Mucosa of stomach (tissue), 1 donor: Measurements from ENCODE around the gene FAM163B.

Source experiments
- H3K27me3 ChIP-seq: one replicate; pipeline ENCODE4 v1.7.0; 2013; ENCODE audit warnings: mild to moderate bottlenecking, low read length; ENCODE audit not compliant: control insufficient read depth, insufficient read depth
- H3K36me3 ChIP-seq: one replicate; pipeline ENCODE4 v1.7.0; 2013; ENCODE audit warnings: low read length; ENCODE audit not compliant: control insufficient read depth, insufficient read depth
- H3K4me1 ChIP-seq: one replicate; pipeline ENCODE4 v1.7.0; 2013; ENCODE audit warnings: mild to moderate bottlenecking, low read length; ENCODE audit not compliant: control insufficient read depth, insufficient read depth
- H3K4me3 ChIP-seq: one replicate; pipeline ENCODE4 v1.7.0; 2013; ENCODE audit warnings: low read length
- H3K9ac ChIP-seq: one replicate; pipeline ENCODE4 v1.7.0; 2013; ENCODE audit warnings: mild to moderate bottlenecking, low read length, moderate library complexity
- H3K9me3 ChIP-seq: one replicate; pipeline ENCODE4 v1.7.0; 2013; ENCODE audit warnings: mild to moderate bottlenecking, low read length, moderate library complexity; ENCODE audit not compliant: control insufficient read depth
- donor health status: Pancreatic carcinoma.

FAM163B gene

GRCh38 chr9:133645021-133645765, 36.0 kb upstream of the FAM163B start:
- Histone ChIP-seq H3K27me3 (peaks cover 7% of the 10 kb centered on the region), H3K9ac (no peak overlapping the region), H3K9me3 (no peaks in the 10 kb centered on the region), H3K4me3 (no peak overlapping the region), H3K36me3 (no peaks in the 10 kb centered on the region), H3K4me1 (no peaks in the 10 kb centered on the region)

- H3K36me3 ChIP-seq, result no peaks in the 10 kb centered on the region
- peaks cover 4% of the 10 kb centered on the region for H3K27me3 ChIP-seq
- H3K4me3 ChIP-seq, result no peak overlapping the region
- no peaks in the 10 kb centered on the region for H3K4me1 ChIP-seq
- no peak overlapping the region for H3K9ac ChIP-seq
- H3K9me3 ChIP-seq, result no peaks in the 10 kb centered on the region
These were observed 35.0 kb upstream of the FAM163B start for GRCh38 chr9:133643978-133644760.

DNA sequence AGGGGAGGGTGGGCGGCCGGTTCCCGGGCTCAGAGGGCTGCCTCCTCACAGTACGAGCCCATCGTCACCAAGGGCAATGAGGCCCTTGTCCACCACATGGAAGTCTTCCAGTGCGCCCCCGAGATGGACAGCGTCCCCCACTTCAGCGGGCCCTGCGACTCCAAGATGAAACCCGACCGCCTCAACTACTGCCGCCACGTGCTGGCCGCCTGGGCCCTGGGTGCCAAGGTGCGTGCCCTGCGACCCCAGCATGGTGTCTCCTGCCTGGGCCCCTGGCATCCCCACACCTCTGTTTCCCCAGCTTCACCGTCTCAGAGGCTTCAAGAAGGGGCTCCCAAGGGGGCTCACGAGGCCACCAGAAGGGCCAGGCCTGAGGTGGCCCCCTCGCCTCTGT, 34.2 kb upstream of the FAM163B start:
- peaks cover 3% of the 10 kb centered on the region for H3K27me3 ChIP-seq

GRCh38 chr9:133642708-133643361, 33.6 kb upstream of the FAM163B start:
- Histone ChIP-seq H3K36me3 (no peaks in the 10 kb centered on the region), H3K9ac (no peak overlapping the region), H3K9me3 (no peaks in the 10 kb centered on the region), H3K27me3 (peaks cover 3% of the 10 kb centered on the region), H3K4me3 (no peak overlapping the region), H3K4me1 (no peaks in the 10 kb centered on the region)

More for the DNA sequence above, 34.2 kb upstream of the FAM163B start:
- Histone ChIP-seq H3K9ac (no peak overlapping the region), H3K4me1 (no peaks in the 10 kb centered on the region), H3K4me3 (no peak overlapping the region), H3K36me3 (no peaks in the 10 kb centered on the region), H3K9me3 (no peaks in the 10 kb centered on the region)

DNA sequence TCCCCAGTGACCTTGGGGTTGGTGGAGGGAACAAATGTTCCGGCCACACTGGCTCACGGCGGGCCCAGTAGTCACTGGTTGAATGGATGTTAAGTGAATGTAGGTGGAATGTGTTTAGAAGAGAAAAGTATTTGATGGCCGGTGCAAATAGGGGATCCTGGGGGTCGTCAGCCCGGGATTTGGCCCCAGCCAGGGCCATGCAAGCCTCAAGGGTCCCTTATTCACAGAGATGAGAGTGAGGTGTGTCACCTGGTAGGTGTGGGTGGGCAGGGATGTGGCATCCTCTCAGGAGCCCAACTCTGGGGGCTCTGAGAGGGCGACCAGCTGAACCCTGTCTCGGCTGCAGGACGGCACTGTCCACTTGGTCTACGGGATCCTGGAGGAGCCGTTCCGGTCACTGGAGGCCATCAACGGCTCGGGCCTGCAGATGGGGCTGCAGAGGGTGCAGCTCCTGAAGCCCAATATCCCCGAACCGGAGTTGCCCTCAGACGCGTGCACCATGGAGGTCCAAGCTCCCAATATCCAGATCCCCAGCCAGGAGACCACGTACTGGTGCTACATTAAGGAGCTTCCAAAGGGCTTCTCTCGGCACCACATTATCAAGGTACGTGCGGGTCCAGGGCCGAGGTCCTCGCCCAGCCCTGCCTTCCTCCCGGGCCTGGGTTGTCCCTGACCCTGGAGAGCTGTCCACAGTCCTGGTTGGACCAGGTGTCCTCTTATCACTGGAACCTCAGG, 32.8 kb upstream of the FAM163B start:
- Histone ChIP-seq H3K4me3 (no peak overlapping the region), H3K9me3 (no peaks in the 10 kb centered on the region), H3K9ac (no peak overlapping the region), H3K4me1 (no peaks in the 10 kb centered on the region), H3K27me3 (peaks cover 3% of the 10 kb centered on the region), H3K36me3 (no peaks in the 10 kb centered on the region)

- Histone ChIP-seq H3K36me3 (no peaks in the 10 kb centered on the region), H3K27me3 (peaks cover 5% of the 10 kb centered on the region), H3K9me3 (no peaks in the 10 kb centered on the region), H3K4me1 (no peaks in the 10 kb centered on the region), H3K4me3 (no peak overlapping the region), H3K9ac (no peak overlapping the region)
These were observed 32.1 kb upstream of the FAM163B start for GRCh38 chr9:133641396-133641655.

DNA sequence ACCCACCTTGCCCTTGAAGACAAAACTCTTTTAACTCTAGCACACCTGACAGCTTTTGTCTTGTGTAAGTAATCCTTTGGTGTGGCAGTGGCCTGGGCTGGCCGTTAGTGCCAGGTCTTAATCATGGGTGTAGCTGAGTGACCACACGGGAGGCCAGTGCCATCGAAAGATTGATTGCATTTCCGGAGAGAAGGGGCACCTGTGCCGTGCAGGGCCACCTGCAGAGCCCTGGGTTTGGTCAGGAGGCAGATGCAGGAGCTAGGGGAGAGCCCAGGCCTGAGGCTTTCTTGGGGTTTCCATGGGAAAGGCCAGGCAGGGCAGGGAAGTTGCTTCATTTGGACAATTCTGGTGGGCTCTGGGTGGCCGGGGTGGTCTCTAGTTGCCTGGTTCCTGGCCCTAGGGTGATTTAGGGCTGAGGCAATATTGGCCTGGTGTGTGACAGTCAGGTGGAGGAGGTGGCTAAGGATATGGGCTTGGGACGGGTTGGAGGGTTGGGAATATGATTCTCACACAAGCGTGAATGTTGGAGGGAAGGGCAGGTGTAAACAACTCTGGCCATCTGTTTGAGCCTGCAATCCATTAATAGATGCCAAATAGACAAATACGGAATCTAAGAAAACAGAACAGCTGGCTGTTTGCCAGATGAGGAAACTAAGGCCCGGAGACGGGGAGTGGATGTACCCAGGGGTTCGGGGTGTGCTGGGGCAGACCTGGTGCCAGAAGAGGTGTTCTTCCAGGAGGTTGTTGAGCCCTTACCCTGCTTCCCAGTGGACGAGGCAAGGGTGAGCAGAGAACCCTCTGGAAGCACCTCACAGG, 31.6 kb upstream of the FAM163B start:
- H3K27me3 ChIP-seq, result peaks cover 5% of the 10 kb centered on the region
- H3K4me3 ChIP-seq, result no peak overlapping the region
- no peaks in the 10 kb centered on the region for H3K9me3 ChIP-seq
- no peaks in the 10 kb centered on the region for H3K4me1 ChIP-seq
- H3K9ac ChIP-seq, result no peak overlapping the region
- H3K36me3 ChIP-seq, result no peaks in the 10 kb centered on the region

- H3K4me1 ChIP-seq, result no peaks in the 10 kb centered on the region
- no peaks in the 10 kb centered on the region for H3K36me3 ChIP-seq
- H3K27me3 ChIP-seq, result peaks cover 3% of the 10 kb centered on the region
- H3K4me3 ChIP-seq, result no peak overlapping the region
- no peaks in the 10 kb centered on the region for H3K9me3 ChIP-seq
- no peak overlapping the region for H3K9ac ChIP-seq
These were observed 31.0 kb upstream of the FAM163B start for GRCh38 chr9:133640160-133640559.

- Histone ChIP-seq H3K4me3 (no peak overlapping the region), H3K4me1 (no peaks in the 10 kb centered on the region), H3K27me3 (peaks cover 3% of the 10 kb centered on the region), H3K9ac (no peak overlapping the region), H3K9me3 (no peaks in the 10 kb centered on the region), H3K36me3 (no peaks in the 10 kb centered on the region)
These were observed 30.4 kb upstream of the FAM163B start for GRCh38 chr9:133639613-133640012.

- Histone ChIP-seq H3K27me3 (peaks cover 7% of the 10 kb centered on the region), H3K4me3 (no peak overlapping the region), H3K4me1 (no peaks in the 10 kb centered on the region), H3K9me3 (no peaks in the 10 kb centered on the region), H3K9ac (no peak overlapping the region), H3K36me3 (no peaks in the 10 kb centered on the region)
These were observed 29.5 kb upstream of the FAM163B start for GRCh38 chr9:133638711-133639110.

DNA sequence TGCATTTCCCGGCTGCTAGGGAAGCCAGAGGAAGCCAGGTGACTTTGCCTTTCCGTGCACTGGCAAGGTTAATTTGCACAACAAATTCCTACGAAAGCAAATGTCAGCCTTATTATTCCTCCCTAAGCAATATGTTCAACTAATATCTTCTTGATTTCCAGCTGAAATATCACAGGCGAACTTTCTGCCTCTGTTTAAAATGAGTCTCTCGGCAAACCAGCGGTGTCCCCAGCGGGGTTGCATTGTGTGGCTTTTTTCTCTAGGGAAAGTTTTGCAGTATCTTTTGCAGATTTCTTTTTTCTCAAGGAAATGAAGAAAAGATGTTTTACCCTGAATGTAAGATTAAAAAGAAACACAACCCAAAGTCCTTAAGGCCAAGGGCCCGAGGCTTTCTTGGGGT, 28.9 kb upstream of the FAM163B start:
- Histone ChIP-seq H3K4me1 (no peaks in the 10 kb centered on the region), H3K36me3 (no peaks in the 10 kb centered on the region), H3K9ac (no peak overlapping the region), H3K27me3 (peaks cover 7% of the 10 kb centered on the region), H3K4me3 (no peak overlapping the region), H3K9me3 (no peaks in the 10 kb centered on the region)
